GM19351 (cell line): ENCODE data around the gene CRYGN.
A peak's percentile ranks its signal among the peaks of the same experiment; 100 is the strongest.

Experiments used
- ATAC-seq: cut with Tn5 transposase; IDR thresholded peaks from one replicate; pipeline ENCODE4 v1.9.1; 2021; ENCODE audit warnings: mild to moderate bottlenecking, moderate library complexity; ENCODE audit not compliant: unreplicated experiment

Gene CRYGN

DNA sequence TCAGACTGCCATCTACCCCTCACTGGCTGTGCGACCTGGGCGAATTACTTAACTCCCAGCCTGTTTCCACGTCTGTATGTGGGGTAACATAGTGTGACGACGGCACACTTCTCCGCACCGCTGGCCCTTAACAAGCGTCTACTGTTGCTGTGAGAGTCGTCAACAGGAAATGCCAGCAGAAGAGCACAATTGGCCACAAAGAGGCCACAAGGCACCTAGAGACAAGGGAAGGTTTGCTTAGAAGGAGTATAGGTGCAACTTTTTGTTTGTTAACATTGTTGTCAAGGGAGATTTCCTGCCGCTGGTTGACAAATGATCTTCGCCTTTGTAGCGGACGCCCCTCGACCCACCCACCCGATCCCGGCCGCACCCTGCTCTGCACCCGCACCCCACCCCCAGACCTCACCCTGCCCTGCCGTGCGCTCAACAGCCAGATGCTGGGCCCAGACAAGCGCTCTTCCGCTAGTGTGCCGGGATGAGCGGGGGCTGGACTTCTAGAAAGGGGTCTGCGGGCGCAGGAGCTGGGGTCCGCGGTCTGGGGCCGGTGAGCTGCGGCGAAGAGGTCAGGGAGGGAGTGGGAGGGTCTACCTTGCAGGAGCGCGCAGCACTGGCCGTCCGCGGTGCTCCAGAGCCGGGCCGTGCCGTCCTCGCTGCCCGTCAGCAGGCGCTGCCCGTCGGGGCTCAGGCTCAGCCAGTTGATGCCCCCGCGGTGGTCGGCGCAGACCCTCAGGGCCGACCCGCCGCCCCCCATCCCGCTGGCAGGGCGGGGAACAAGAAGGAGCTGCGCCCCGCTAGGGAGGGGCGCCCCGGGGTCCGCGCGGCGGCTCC lies 30.9 kb downstream of the CRYGN start:
- ATAC-seq = peak; percentile 68

DNA sequence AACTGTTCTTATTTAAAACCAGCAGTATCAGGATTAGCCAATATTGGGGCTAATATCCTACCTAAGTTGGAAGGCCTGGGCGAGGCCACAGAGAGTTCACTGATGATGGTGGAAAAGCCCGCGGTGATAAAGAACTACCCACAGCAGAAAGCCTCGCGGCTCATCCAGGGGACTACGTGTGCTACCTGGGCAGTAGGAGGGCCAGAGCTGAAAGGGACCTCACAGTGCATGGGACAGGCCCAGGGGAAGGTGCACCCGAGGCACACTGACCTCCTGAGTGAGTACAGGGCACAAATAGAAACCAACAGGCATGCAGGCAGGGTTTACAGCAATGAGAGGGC lies 31.5 kb downstream of the CRYGN start:
- ATAC-seq = no peak

DNA sequence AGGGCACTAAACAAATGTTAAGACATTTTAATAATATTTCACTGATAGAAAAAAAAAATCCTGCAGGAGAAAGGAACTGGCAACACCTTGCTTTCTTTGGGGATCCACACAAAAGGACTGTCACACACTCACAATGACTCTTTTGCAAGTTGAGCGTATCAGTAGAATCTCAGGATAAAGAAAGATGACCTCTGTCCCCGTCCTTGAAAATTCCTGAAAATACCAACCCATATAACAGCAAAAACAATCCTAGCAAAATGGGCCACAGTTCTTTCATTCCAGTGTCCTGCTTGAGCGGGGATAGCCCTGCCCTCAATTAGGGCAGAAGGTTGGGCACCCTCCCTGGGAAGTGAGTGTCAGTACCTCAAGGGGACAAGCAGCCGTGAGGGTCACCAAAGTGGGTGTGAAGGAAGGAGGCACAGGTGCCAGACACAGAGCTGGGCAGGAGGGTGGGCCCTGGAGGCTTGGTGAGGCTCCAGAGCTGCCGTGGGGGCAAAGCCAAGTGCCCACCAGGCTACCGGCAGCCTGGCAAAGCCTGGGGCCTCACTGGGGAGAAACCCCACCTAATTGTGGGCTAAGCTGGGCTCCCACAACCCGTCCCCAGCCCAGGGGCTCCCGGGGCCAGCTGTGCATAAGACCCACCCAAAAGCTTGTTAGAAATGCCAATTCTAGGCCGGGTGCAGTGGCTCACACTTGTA lies 32.9 kb downstream of the CRYGN start:
- no peak for ATAC-seq

DNA sequence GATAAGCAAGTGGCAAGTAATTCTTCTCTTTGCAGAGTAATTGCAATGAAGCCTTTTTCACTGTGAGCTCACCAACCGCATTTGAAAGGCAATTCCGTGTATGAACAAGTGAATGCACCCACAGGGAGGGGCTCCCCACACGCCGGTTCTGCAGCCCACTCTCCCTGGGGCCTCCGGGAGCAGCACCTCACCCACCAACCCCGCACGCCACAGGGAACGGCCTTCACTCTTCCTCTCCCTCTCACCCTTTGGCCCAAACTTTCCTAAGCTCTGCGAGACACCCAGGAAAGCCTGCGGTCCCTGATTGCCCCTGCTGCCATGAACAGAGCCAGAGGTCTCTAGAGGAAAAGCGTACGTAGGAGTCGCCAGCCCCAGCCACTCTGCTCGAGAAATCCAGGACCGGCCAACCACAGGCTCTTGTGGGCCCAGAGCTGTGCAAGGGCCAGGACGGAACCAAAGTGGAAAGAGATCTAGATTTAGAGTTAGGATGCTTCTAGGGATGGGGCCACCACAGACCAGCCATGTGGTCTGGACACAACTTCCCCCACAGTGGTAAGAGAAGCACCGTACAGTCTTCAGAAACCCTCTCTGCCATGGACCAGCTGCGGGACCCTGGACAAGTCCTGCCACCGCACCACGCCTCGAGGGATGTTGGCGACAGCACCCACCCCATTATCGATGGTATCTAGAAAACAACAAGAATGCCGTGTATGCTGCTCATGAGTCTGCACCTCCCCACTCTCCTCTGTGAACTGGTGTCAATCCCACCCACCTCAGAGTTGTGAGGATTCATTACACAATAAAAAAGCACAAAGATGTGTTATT lies 33.7 kb downstream of the CRYGN start:
- ATAC-seq = no peak

DNA sequence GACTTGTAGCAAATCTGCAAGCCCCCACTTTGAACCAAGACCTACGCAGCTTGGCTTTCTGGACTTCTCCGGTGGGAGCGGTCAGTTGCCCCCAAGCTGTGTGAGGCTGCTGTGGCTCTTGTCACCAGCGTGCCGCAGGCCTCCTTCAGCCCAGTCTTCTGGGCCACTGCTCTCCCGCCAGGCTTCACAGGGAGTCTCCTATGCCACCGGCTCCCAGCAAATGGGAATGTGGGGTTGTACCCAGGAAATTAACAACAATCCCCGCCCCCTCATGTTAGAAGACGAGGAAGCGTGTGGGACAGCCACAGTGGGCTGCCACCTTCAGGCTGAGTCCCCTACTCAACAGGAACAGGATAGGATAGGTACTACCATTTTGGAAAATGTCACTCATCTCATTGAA lies 34.4 kb downstream of the CRYGN start:
- no peak for ATAC-seq

DNA sequence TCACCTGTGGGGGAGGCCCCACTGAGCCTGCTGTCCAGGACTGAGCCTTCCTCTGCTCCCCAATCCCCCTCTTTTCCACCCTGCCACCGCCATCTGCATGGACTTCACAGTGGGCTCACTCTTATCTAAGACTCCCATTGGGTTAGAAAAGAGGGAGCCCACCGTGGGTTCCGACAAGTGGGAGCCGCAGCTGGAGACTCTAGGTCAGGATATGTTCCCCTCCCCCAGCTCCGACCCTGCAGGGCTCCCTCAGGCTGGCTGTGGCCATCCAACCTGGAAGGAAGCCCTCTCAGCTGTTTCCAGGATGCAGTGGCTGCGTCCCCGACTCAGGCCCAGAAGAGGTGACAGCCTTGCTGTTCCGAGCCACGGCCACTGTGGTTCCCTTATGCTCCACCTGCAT lies 34.9 kb downstream of the CRYGN start:
- ATAC-seq = no peak

DNA sequence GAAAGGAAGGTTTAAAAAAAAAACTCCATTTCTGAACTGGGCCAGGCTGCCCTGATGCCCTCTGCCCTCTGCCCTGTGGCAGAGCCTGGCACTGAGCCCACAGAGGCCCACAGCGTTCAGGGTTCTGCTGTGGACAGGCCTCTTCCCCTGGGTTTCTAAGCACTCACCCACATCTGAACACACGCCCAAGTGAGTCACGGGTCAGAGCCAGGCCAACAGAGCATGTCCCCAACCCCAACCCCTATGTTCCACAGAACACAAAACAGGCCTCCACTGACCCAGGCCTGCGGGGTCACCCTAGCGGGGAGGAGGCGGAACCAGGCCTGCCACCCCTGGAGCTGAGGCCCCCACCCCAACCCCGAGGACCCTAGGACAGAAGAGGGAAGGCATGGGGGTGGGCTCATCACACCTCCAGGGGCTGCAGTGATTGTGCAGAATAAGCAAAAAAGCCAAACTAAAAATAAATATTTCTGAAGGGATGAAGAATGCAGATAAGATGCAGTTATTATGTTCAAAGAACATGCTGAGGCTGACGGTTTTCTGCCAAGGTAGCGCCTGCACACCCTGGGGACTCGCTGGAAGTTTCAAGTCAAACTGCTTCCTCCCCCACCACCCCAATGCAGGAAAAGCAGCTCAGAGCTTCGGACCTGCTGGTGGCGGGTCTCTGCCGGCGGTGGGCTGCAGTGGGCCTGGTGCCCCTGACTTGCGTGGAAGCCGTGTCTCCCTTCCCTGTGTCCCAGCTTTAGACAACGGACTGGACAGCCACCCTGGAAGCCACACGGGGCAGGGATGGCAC lies 35.5 kb downstream of the CRYGN start:
- ATAC-seq = no peak

DNA sequence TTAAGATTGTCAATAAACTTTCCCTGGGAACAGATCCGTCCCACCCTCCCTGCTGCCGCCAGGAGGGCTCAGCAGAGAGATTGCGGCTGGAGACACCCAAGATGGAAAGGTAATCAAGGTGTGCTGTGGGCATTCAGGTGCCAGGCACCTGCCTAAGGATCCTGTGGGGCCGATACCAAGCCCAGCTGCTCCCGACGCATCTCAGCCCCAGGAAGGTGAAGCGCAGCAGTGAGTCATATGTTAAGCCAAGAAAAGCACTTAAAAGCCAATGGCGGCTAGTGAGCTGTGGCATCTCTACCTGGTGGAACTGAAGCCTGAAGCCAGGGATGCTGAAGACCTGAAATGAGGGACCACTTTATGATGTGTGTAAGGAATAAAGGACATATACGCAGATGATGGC lies 36.2 kb downstream of the CRYGN start:
- ATAC-seq = no peak

DNA sequence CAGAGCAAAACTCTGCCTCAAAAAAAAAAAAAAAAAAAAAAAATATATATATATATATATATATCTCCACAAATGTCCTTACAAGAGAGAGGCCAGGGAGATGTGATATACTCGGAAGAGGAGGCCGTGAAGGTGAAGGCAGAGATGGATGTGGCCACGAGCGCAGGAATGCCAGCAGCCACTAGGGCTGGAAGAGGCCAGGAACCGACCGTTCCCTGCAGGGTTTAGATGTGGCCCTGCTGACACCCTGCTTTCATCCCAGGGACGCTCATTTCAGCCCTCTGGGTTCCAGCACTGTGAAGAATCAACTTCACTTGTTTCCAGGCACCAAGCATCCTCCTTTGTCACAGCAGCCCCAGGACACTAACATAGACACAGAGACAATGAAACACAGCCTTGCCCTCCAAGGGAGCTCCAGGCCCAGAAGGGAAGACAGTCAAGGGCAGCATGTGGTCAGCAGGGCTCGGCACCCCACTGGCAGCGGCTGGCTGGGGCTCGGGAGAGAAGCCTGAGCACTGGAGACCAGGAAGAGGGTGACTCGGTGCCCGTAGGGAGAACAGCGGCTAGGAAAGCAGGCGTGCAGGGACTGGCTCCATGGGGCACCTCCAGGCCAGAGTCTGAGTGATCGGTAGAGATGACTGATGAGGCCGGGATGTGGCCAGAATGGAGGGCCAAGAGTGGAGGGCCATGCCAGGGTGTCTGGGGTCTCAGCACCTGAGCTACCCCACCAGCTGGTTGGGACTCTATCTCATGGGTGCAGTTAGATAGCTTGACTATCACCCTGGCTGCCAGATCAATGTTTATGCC lies 37.7 kb downstream of the CRYGN start:
- no peak for ATAC-seq

DNA sequence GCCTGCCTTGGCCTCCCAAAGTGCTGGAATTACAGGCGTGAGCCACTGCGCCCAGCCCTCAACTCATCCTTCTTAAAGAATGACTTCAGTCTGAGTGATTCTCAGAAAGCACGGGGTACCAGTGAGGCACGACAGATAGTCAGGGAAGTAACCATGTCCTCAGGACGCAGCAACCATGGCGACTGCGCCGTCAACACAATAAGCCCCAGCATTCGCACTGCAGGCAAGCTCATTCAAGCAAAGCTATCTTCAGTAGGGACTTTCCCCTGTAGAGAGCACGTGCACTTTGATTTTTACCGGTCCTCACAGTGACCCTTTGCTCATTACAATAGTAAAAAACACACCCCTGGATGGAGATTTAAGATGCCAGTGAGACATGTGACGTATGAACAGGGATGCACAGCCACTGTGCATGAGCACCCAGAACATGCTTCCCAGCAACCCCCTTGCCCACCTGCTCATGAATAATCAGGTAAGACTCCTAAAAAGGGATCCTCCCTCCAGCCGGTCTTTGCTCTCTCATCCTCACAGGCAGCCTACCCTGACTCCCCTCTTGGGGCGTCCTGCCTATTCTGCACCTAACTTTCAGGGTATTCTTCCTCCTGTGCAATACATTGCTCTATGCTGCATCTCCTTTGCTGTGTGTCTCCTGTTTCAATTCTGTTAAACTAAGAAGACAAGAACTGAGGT lies 39.2 kb downstream of the CRYGN start:
- peak; percentile 81 for ATAC-seq

DNA sequence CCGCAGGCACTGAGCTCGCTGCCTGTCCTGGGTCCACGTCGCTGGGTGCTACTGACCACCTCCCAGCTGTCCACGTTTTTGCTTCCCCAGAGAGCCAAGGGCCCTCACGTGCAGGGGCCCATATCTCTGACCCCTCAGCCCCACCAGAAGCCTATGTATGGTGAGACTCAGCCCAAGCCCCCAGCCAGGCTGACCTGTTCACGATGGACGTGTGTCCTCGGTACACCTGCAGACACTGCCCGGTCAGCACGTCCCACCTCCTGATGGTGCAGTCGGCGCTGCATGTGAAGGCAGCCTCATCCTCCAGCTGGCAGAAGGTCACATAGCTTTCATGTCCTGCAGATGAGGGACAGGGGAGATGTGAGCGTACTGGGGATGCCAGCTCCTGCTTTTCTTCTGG lies 40.0 kb downstream of the CRYGN start:
- no peak for ATAC-seq

DNA sequence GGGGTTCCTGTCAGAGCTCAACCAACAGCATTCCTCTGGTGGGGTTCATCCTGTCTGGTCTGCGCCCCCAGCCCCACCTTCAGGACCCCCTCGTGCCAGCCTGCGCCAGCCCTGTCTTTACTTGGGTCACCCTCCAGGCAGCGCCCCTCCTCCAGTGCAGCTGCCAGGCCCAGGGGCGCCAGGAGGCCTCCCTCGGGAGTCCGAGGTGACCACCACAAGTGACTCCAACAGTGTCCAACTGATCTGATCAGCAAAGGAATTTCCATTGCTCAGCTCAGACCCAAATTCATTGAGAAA lies 40.7 kb downstream of the CRYGN start:
- no peak for ATAC-seq

DNA sequence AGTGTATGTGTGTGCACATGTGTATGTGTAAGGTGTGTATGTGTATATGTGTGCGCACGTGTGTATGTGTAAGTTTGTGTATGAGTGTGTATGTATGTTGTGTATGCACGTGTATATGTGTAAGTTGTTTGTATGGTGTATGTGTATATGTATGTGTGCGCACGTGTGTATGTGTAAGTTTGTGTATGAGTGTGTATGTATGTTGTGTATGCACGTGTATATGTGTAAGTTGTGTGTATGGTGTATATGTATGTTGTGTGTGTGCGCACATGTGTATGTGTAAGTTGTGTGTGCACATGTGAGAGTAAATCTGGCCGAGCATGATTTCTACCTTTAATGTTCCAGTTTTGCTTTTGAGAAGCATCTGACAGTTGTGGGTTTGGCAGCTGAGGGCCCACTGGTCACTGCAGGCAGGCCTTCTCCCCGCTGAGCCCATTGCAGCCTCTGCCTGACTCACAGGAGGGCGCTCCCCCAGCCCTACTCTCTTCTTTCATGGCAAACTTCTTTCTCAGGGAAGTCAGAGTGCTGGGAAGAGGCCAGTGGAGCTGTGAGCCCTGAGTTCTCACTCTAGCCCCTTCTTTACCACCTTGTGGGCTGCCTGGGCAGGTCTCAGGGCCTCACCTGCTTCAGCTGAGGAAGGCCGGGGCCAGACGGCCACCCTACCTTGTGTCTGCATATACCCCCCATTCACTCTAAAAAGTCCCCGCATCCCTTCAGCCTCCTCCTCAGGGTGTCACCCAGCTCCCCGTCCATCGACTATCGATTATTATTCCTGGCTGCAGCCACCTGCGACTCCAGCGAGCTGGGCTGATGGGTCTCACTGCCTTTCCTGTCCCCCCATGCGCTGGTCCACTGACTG lies 41.3 kb downstream of the CRYGN start:
- ATAC-seq = no peak

DNA sequence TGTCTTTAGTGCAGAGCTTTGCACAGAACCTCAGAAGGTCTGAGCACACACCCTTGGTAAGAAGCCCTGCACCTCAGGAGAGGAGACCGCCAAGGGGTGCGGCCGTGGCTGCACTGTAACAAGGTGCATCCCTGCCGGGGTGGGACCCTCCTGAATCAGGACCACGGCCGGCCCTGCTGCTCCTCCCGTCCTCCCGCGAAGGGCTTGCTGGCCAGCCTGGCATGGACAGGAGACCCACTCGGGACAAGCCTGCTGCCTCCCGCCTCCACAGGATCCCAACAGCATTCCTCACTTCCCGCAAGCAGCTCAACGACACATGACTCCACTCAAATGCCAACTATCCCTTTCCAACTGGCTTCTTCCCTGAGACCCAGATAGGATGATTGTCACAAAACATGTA lies 42.9 kb downstream of the CRYGN start:
- ATAC-seq = no peak

DNA sequence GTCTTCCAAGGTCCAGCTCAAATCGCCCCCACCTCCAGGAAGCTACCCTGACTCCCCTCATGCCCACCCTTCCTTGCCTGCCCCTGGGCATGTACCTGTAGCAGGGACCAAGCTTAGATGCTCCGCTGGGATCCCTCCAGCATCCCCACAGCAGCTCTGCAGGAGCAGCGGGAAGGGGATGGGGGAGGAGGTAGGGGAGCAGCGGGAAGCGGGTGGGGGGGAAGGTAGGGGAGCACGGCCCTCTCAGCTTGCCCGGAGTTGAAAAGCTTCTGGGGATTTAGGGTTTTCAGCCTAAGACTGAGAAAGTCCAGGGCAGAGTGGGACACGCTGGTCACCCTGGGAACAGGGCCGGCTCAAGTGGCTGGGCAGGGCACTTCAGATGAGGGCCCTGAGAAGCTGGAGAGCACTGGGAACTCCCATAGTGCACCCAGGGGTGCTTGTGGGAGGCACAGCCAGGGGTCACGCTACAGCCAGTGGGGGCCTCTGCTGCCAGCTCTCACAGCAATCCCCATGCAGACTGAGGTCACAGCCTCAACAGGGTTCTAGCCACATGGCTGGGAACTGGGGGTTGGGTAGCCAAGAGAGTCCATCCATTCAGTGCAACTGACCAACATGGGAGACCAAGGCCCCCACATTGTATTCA lies 43.5 kb downstream of the CRYGN start:
- ATAC-seq = no peak

DNA sequence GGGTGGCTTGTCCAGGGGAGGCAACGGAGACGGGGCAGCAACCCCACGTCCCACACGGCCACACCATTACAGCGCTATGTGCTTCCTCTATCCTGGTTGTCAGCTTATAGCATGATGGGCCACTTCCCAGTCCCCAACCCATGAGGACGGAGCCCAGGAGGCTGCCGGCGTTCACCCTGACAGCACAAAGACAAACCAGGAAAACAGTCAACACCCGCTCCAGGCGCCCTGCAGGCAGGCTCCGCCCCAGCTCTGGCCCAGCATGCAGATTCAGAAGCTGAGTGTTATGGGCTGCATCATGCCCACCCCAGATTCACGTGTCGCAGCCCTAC lies 44.9 kb downstream of the CRYGN start:
- ATAC-seq = no peak

DNA sequence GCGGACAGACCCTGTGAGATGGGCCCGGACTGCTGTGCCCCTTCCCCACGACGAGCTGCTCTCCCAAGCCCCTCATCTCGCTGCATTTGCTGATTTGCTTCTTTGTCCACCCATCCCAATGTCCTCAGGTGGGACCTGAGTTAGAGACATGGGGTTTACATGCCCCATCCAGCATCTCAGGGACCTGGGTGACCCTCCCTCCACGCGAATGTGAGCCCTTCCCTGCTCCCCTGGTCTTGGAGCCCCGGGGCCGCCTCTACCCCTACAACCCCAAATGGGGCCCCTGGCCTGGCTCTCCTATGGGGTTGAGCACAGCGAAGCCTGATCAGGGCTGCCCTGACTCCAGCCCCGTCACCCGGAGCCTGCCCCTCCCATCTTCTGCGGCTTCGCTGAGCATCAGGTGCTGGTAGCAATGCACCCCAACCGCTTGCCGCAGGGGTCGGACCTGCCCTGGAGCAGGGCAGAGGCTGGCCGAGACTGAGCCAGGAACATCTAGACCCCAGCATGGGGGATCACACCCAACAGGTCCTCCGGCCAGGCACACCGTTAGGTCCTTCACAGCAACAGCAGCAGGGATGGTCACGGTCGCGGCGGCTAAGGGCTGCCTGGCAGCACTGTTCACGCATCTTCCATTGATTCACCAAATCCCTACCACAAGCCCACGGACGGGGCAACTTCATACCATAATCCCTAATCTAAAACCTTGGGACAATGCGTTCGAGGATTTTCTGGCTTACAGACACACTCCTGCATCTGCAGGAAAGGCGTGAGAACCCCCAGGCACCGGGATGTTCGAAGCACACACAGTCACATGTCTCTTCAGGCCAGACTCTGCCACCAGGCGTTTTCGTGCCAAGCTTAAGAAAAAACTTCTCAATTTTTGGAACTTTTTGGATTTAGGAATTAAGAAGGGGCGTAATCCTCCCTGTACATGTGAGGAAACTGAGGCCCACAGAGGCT lies 45.6 kb downstream of the CRYGN start:
- ATAC-seq = no peak
